GM18867 (cell line): ENCODE measurements around the gene ANKRD66.
A peak's percentile ranks its signal among the peaks of the same experiment; 100 is the strongest.
"Not testable (repeated sequence)": the region's sequence is repeated elsewhere in the genome, so short reads cannot be mapped to it uniquely, and the experiment has no call there.

Experiments
- ATAC-seq: cut with Tn5 transposase; IDR thresholded peaks from one replicate; pipeline ENCODE4 v1.9.1; 2021; ENCODE audit warnings: mild to moderate bottlenecking, moderate library complexity; ENCODE audit not compliant: unreplicated experiment

ANKRD66 gene

DNA sequence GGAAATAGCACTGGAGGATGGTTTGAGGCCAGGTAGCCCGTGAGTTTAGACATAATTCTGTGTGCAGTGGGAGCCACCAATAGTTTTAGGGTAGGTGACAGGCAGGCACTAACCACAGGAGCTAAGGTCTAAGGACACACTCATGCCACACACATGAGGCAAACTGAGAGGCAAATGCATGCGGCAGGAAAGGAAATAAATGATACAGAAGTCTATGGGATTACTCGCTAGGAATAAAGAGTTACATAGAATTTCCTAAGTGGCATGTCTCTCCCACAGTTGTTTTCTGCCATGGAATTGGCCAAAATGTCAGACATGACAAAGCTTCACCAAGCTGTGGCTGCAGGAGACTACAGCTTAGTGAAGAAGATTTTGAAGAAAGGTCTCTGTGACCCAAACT is 4.9 kb downstream of the ANKRD66 start:
- no peak for ATAC-seq

- no peak for ATAC-seq
Measured at GRCh38 chr6:46755865-46756264, 9.1 kb downstream of the ANKRD66 start.

GRCh38 chr6:46756469-46757213 is 9.9 kb downstream of the ANKRD66 start:
- no peak for ATAC-seq

GRCh38 chr6:46757214-46757596 is 10.5 kb downstream of the ANKRD66 start:
- no peak for ATAC-seq

DNA sequence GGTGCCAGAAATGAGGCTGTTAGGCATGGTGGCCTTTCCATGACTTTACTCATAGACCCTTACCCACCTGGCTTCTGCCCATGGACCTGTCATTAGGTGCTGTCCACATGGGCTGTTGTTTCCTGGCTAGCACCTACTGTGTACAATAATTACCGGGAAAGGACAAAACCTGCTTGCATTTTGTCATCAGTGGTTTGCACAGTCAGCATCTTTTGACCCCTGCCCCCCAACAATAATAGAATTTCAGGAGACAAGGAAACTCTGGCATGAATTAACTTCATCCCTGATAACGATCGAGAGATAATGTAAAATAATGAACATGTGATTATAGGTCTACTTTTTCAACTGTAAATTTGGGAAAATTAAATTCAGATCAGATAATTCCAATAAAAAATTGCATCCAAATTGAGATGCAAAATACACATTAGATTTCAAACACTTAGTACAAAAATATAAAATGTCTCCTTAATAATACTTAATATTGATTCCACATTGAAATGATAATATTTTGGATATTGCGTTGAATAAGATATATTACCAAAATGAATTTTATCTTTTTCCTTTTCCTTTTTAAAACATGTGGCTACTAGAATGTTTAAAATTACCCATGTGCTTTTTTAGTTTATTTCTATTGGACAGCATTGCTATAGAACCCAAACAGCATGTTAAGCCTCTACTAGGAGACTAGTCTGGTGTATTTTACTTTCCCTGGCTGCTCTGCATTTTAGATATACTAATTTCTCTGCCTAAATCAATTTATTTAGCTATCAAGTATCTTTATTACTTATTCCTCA is 12.4 kb downstream of the ANKRD66 start:
- ATAC-seq: no peak

DNA sequence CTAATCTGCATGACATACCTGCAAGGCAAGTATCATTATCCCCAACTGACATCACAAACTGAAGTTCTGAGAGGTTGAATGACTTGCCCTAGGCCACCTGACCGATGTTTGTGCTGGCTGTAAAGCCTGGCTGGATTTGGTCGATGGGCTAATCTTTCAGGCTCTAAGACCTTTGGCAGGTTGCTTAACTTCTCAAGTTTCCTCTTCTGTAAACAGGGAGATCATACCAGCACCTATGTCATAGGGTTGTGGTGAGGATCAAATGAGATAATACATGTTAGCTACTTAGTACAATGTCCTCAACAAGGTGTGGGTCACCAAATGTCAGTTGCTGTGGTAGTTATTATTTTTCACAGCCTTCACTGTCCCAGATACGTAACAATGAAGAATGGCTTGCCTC is 14.2 kb downstream of the ANKRD66 start:
- no peak for ATAC-seq

DNA sequence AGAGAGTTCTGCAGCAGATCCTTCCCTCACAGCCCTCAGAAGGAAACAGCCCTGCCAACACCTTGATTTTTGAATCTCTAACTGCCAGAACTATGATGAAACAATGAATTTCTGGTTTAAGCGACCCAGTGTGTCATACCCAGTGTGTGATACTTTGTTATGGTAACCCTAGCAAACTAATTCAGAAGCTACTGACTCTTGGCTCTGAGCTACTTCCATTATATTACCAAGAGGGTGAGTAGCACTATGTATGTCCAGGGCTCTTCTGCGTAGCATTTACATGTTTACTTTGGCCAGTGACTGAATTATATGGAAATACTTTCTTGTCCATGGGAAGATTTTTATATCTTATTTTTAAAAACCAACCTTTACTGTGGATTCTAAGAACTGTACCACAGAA is 16.7 kb downstream of the ANKRD66 start:
- ATAC-seq: no peak

DNA sequence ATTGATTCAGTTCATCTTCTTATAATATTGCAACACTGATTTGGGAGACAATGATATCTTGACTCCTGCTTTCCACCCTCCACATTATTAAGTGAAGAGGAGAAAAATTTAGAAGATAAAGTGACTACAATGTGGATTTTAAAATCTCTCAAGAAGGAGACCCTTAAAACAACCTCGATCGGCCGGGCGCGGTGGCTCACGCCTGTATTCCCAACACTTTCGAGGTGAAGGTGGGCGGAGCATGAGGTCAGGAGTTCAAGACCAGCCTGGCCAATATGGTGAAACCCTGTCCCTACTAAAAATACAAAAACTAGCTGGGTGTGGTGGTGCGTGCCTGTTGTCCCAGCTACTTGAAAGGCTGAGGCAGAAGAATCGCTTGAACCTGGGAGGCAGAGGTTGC is 17.5 kb downstream of the ANKRD66 start:
- ATAC-seq: not testable (repeated sequence)

- no peak for ATAC-seq
Measured at GRCh38 chr6:46764961-46765360, 18.2 kb downstream of the ANKRD66 start.

DNA sequence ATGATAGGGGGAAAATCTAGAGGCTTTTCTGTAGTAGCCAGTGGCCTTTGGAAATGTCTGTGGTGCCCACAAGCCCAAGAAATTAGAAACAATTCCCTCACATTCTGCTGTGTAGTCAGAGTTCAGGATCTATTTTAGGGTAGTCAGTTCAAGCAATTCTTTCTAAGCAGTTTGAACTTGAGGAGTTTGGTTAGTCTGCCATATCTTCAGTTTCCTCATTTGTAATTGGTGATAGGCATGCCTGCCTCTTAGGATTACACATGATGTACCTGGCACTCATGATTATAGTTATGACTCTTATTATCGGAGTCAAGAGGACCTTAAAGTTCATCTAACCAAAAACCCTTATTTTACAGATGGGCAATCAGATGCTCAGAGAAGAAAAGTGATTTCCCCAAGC is 25.3 kb downstream of the ANKRD66 start:
- ATAC-seq: no peak

GRCh38 chr6:46772762-46773161 is 26.0 kb downstream of the ANKRD66 start:
- peak; percentile 66 for ATAC-seq

DNA sequence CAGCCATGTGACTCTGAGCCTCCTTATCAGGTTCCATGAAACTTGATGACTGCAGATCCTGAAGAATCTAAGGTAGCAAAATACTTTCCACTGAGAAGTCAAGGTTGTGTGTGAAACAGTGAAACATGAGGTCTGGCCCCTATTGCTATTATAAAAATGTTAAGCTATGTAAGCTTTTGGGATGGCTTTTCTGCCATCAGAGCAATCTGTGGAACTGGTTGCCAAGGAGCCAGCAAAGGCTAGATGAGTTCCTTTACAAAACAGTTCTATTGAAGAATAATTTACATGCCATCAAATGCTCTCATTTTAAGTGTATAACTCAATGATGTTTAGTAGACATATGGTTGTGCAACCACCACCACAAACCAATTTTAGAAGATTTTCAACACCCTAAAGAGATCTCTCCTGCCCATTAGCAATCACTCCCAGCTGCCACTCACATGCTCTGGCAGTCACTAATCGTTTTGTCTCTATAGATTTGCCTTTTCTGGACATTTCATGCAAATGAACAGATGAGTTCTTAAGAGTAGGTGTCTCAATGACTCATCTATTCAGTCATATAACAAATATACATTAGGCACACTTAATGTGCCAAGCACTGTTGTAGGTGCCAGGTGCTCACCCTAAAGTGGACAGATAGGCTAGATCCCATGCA is 26.6 kb downstream of the ANKRD66 start:
- ATAC-seq: no peak

- not testable (repeated sequence) for ATAC-seq
Measured at GRCh38 chr6:46774736-46775135, 28.0 kb downstream of the ANKRD66 start.

GRCh38 chr6:46776070-46776712 is 29.5 kb downstream of the ANKRD66 start:
- ATAC-seq: no peak

DNA sequence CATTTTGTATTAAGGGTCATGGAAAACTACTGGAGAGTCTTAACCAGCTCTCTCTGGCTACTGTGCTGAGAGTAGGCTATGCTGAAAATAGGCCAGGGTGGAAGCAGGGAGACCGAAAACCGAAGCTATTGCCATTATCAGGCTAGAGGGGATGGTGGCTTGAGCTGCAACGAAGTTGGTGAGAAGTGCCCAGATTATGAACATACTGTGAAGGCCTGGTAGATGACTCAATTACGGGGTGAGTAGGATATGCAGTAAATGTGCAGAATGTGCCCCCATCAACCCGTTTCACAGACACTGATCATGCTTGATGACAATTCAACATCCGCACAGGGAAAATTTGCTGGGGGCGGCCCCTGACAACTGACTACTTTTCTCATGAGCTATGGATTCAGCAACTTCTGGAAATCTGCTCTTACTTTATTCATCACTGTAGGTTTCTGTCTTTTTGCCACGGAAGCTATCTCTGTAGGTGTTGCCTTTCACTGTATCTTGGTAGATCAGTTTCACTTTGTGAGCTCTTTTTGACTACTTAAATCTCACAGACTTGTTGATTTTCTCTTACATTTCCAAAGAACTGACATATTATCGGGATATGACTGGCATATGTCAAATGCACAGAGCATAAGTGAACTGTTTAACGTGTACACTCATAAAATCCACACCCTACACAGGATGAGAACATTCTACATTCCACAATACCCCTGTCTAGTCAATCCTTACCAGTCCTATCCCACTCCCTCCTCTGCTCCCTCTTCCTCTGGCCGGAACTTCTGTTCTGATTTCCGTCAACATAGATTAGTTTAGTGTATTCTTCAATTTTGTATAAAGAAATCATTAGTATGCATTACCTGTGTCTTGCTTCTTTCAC is 31.0 kb downstream of the ANKRD66 start:
- ATAC-seq: no peak

GRCh38 chr6:46781478-46782378 is 35.0 kb downstream of the ANKRD66 start:
- ATAC-seq: no peak

DNA sequence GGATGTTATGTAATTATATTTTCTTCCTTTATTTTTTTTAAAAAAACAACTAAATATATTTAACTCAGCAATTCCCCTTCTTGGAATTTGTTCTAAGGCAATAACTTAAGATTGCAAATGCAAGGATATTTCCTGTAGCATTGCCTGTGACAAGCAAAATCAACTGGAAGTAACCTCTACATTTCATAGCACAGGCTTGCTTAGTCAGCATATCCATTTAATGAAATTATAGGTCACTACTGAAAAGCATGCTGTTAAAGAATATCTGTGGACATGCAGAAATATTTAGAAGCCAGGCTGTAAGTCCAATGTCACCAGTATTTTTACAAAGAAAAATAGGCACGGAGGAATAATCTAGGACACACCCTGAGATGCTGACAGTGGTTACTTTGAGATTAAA is 37.8 kb downstream of the ANKRD66 start:
- ATAC-seq: no peak

DNA sequence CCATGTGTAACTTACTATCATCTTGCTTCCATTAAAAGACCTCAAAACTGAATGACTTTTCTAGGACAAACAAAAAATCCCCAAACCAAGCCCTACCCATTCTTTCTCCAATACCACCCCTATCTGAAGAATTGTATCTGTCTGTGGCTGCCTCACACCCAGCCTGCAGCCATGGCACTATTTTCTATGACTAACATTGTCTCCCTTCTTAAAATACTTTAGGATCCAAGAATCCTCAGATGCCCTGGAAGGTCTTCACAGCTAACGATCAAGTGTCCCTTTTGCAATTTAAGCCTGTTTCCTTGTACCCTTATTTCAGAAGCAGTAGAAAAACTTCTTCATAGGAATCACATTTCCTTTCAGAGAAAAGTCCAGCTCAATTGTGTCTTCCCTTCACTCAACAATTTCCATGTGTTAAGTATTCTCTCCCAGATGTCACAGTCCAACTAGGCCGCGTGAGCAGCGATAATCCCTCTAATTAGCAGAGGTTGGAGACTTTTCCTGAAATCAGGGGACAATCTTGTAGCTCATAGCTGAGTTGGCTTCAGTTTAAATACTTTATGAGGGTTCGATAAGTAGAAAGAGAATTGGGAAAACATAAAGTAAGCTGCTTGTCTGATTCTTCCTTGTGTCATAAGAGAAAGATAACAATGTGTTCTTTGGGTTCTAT is 41.3 kb downstream of the ANKRD66 start:
- ATAC-seq: no peak

DNA sequence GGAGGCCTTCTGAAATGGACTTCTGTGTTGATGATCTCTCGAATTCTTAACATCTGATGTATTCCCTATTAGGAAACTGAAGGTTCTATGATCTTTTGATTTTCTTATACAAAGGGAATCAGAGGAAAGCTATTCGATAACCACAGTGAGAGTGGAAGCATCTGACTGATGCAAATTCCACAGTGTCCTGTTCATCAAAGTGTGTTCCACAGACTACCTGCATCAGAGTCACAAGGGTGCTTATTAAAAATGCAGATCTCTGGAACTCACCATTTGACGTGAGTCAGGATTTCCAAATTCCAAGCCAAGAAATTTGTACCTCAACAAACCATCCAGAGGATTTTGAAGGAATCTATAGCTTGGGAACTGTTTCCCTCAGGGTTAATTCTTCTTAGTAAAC is 42.1 kb downstream of the ANKRD66 start:
- no peak for ATAC-seq
